ENCODE data around the gene WFIKKN1.
A peak's percentile ranks its signal among the peaks of the same experiment; 100 is the strongest.

Gene WFIKKN1

GRCh38 chr16:672371-672770 is 41.6 kb downstream of the WFIKKN1 start:
- FAIRE-seq (no peak), DNase-seq (ENCODE audit: low spot score) (no peak)

DNA sequence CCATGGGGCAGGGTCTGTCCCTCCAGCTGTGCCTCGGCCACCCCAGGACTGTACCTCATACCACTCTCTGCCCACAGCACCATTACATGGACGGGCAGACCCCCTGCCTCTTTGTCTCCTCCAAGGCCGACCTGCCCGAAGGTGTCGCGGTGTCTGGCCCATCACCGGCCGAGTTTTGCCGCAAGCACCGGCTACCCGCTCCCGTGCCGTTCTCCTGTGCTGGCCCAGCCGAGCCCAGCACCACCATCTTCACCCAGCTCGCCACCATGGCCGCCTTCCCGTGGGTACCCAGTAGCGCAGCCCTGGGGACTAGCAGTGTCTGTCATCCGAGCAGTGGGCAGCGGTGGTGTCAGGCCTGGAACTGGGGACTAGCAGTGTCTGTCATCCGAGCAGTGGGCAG is 42.1 kb downstream of the WFIKKN1 start:
- DNase-seq (ENCODE audit: low spot score) (no peak), FAIRE-seq (no peak)

GRCh38 chr16:673399-673991 is 42.7 kb downstream of the WFIKKN1 start:
- DNase-seq (ENCODE audit: low spot score) (no peak), FAIRE-seq (no peak)

GRCh38 chr16:674214-674881 is 43.6 kb downstream of the WFIKKN1 start:
- DNase-seq (ENCODE audit: low spot score) (no peak), FAIRE-seq (no peak)

DNA sequence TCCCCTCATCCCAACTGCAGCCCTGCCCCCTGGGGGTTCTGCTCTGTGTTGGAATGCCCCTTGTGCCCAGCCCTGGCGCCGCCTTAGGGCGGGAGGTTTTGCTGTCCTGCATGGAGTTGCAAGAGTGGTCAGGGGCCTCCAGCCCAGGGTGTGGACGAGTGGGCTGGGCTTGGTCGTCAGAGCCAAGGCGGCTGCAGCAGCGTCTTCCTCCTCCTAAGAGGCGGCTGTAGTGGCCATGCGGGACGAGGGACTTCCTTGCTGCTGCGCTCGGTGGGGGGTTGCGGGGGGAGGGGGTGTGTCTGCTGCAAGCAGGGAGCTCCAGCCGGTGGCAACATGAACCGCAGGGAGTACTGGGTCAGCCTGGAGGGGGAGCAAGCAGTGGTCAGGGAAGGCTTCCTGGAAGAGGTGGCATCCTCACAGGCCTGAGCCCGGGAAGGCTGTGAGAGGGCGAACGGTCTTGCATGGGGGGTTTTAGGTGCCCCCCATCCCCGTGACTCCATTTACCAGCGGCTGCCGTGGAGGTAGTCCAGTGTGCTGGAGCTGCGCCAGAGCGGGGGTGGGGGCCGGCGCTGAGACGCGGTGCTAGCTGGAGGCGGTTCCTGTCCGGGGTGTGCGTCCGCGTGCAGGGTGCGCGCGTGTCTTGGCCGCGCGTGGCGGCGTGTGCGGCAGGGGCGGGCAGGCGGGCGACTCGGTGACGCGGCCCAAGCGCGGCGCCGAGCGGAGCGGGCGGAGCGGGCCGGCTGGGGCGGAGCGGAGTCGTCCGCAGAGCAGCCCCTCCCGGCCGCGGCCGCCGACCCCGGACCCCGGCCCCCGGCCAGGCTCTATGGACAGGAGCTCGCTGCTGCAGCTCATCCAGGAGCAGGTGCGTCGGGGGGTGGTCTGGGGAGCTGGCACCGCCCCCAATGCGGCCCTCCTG is 44.4 kb downstream of the WFIKKN1 start, which contains the start of gene RHBDL1:
Gene RHBDL1, plus strand, starts transcription at position 704 of the 916 bp plus-strand sequence. Its CDS starts 120 bp downstream, at position 824.
- FAIRE-seq (no peak), DNase-seq (ENCODE audit: low spot score) (no peak)

GRCh38 chr16:675884-676564 is 45.2 kb downstream of the WFIKKN1 start:
- FAIRE-seq = no peak
- no peak for DNase-seq (ENCODE audit: low spot score)

GRCh38 chr16:676565-676902 is 45.7 kb downstream of the WFIKKN1 start:
- no peak for DNase-seq (ENCODE audit: low spot score)
- FAIRE-seq = no peak

DNA sequence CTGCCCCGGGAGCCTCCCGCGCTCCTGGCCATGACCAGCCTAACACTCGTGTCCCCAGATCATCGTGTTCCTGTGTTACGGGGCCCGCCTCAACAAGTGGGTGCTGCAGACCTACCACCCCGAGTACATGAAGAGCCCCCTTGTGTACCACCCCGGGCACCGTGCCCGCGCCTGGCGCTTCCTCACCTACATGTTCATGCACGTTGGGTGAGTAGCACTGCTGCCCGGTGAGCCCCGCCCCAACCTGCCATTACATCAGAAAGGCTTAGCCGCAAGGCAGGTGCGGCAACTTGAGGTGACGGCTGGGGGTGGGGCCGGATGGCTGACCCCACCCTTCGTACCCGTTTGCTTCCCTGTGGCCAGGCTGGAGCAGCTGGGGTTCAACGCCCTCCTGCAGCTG is 46.1 kb downstream of the WFIKKN1 start:
- no peak for DNase-seq (ENCODE audit: low spot score)
- FAIRE-seq = no peak

DNA sequence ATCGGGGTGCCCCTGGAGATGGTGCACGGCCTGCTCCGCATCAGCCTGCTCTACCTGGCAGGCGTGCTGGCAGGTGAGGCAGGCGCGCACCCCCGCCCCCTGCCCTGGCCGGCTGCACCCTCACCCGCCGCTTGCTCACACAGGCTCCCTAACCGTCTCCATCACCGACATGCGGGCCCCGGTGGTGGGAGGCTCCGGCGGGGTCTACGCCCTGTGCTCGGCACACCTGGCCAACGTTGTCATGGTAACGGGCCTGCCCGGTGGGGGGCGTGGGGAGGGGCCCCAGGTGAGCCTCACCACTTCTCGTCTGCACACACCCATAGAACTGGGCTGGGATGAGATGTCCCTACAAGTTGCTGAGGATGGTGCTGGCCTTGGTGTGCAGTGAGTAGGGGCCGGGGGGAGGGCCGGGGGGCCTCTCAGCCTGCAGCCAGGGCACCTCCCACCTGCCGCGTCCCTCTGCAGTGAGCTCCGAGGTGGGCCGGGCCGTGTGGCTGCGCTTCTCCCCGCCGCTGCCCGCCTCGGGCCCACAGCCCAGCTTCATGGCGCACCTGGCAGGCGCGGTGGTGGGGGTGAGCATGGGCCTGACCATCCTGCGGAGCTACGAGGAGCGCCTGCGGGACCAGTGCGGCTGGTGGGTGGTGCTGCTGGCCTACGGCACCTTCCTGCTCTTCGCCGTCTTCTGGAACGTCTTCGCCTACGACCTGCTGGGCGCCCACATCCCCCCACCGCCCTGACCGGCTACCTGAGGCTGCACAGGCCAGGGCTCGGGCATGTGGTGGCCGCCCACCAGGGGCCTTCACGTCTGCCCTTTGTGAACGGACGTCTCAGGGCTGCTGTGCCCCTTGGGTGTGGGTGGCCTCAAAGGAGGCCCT is 46.8 kb downstream of the WFIKKN1 start:
- FAIRE-seq (no peak), DNase-seq (ENCODE audit: low spot score) (no peak)

- FAIRE-seq (no peak), DNase-seq (ENCODE audit: low spot score) (no peak)
Measured at GRCh38 chr16:678209-678857, 47.5 kb downstream of the WFIKKN1 start.

DNA sequence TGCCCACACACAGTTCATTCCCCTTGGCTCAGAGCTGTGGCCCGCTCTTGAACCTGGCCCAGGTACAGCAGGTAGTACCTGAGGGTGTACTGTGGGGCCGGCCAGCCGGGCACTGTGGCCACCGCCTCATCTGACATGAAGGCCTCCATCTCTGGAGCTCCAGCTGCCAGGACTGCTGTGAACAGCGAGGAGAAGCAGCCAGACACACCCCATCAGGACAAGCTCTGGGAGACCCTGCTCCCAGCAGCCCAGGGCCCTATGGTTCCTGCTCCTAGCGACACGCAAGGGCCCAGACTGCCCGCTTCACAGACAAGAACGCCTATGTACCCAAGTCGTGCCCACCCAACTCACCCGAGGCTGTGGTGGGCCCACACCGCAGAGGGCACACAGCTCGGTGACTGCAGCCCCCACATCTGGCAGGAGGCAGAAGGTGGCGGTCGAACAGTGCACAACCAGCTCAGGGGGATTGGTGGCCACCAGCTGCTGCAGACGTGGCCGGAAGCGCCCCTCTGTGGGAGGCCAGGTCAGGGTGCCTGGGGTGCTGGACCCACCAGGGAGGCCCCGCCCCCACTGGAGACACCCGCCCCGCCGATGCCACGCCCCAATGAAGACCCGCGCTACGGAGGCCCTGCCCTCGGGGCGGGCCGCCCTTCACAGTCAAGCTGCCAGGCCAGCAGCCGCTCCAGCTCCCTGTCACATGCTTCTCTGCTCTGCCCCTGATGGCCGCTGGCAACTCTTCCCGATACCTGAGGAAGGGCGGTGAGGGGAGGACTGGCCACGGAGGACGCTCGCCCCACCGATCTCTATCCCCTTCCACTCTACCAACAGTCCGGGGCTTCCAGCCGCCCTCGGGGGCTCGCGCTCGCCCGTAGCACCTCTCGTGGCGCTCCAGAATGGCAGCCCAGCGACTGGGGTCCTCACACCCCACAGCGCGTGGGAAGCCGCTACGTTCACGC is 48.4 kb downstream of the WFIKKN1 start:
- FAIRE-seq = no peak
- no peak for DNase-seq (ENCODE audit: low spot score)

DNA sequence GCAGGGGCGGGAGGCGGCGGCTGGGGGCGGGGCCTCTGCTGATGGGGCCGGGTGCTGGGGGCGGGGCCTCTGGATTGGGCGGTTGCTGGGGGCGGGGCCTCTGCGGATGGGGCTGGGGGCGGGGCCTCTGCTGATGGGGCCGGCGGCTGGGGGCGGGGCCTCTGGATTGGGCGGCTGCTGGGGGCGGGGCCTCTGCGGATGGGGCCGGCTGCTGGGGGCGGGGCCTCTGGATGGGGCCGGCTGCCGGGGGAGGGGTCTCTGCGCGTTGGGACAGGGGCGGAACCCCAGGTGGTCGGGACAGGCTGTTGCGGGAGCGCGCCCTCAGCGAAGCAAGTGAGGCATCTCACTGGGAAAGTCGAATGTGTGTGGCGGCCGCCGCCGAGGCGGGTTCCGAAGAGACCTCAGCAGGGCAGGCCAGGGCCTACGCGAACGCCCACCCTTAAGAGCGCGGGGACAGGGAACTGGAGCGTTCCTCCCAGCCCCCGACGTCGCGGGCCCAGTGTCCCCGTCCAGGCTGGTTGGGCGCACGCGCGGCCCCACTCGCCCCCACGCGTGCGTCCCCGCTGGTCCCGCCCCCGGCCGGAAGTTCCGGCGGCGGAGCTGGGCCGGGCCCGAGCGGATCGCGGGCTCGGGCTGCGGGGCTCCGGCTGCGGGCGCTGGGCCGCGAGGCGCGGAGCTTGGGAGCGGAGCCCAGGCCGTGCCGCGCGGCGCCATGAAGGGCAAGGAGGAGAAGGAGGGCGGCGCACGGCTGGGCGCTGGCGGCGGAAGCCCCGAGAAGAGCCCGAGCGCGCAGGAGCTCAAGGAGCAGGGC is 49.2 kb downstream of the WFIKKN1 start, which contains the start of gene STUB1:
Gene STUB1, plus strand, starts transcription at position 597 of the 811 bp plus-strand sequence. Its CDS starts 116 bp downstream, at position 713.
- FAIRE-seq (no peak), DNase-seq (ENCODE audit: low spot score) (peak; percentile 59)

DNA sequence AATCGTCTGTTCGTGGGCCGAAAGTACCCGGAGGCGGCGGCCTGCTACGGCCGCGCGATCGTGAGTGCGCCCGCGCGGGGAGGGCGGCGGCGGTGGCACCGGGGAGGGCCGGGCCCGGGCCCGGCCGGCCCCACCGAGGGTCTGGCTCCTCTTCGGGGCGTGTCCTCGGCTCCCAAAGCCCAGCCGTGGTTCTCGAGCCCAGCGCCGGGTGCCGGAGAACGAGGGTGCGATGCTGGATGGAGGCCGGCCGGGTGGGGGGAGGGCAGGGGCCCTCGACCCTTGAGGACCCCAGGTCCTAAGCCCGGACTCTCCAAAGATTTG is 49.8 kb downstream of the WFIKKN1 start:
- FAIRE-seq (no peak), DNase-seq (ENCODE audit: low spot score) (no peak)

DNA sequence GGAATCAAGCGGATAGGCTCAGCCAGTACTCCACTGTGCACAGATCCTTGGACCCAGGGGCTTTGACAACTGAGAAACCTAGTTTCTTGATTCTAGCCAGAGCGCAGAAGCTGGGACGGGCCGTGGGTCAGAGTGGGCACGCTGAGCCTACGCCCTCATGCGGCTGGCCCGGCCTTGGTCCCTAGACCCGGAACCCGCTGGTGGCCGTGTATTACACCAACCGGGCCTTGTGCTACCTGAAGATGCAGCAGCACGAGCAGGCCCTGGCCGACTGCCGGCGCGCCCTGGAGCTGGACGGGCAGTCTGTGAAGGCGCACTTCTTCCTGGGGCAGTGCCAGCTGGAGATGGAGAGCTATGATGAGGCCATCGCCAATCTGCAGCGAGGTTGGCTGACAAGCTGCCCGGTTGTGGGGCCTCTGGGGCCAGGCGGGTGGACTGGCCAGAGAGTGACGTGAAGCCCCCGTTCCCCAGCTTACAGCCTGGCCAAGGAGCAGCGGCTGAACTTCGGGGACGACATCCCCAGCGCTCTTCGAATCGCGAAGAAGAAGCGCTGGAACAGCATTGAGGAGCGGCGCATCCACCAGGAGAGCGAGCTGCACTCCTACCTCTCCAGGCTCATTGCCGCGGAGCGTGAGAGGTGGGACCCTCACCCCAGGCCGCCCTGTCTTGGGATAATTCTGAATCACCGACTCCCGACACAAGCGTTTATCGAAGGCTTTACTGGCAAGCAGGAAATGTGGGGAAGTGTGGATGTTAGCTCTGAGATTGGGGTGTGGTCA is 50.4 kb downstream of the WFIKKN1 start:
- no peak for FAIRE-seq
- peak; percentile 30 for DNase-seq (ENCODE audit: low spot score)

DNA sequence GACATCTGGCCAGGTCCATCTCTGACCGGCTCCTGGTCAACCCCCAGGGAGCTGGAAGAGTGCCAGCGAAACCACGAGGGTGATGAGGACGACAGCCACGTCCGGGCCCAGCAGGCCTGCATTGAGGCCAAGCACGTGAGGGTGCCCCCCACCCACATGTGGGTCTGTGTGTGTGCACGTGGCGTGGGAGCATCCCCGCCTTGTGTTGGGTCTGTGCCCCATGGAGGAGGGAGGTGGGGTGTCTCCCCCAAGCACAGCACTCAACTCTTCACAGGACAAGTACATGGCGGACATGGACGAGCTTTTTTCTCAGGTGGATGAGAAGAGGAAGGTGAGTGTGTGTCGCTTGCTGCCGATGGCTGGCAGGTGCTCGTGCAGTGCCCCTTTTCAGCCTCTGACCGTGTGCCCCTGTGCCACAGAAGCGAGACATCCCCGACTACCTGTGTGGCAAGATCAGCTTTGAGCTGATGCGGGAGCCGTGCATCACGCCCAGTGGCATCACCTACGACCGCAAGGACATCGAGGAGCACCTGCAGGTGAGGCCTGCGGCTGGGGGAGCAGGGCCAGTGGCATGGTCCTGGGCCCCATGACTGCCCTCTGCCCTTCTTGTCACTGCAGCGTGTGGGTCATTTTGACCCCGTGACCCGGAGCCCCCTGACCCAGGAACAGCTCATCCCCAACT is 51.1 kb downstream of the WFIKKN1 start:
- FAIRE-seq (no peak), DNase-seq (ENCODE audit: low spot score) (peak; percentile 46)

DNA sequence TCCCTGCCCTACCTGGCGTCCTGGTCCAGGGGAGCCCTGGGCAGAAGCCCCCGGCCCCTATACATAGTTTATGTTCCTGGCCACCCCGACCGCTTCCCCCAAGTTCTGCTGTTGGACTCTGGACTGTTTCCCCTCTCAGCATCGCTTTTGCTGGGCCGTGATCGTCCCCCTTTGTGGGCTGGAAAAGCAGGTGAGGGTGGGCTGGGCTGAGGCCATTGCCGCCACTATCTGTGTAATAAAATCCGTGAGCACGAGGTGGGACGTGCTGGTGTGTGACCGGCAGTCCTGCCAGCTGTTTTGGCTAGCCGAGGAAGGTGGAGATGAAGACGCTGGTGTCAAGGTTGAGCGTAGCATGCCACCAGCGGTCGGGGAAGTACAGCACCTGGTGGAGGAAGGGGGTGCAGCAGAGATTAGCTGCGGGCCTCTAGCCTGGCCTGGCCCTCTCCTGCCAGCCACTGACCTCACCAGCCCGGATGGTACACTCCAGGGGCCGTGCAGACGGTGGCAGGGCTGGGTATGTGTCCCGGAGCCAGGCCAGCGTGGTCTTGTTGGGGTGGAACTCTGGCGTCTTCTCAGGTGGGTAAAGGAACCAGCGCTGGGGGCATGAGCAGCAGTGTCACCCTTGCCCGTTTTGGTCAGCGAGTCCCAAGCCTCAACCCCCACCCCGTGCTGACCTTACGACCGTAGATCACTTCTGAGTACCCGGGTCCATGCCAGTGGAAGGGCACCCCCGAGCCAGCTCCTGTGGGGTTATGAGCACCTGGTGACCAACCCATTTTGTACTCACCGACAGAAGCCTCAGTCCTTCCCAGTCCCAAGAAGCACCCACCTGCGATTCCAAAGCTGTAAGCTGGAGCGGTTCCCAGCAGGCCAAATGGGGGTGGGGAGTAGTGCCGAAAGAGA is 52.0 kb downstream of the WFIKKN1 start:
- no peak for FAIRE-seq
- DNase-seq (ENCODE audit: low spot score) = no peak

Data from RCC 7860 (cell line).